GM12878 (cell line): ENCODE data around the gene CES4A. TPM values are rescaled to one million over a fixed set of nuclear protein-coding genes. Genes with fewer than 3 reads are reported as not detected.

ENCODE experiments used
- ATAC-seq: fragments of 200-7000 bp; cut with Tn5 transposase; 3 replicates; pipeline ENCODE4 v1.9.1; 2020; ENCODE audit warnings: mild to moderate bottlenecking, moderate library complexity
- BruUV-seq: library from RNA; stranded (reverse); fragments of 400-500 nt; replicated peaks from 2 replicates; lab custom pipeline; 2021; lab: Mats Ljungman, UMichigan
- CTCF ChIA-PET: fragments of 300-600 bp; sonication (Branson Sonifier 250); formaldehyde crosslinking; extraction: SDS; loops from one replicate; lab custom pipeline; 2021; ENCODE audit warnings: inconsistent platforms; lab: Yijun Ruan, JAX
- POLR2A ChIA-PET: fragments of 350-600 bp; formaldehyde crosslinking; extraction: SDS; loops from one replicate; lab custom pipeline; 2021; ENCODE audit warnings: inconsistent platforms; lab: Charles Lee
- RAD21 ChIA-PET: fragments of 300-600 bp; sonication (Branson Sonifier 250); formaldehyde crosslinking; loops from one replicate; lab custom pipeline; 2023; ENCODE audit warnings: antibody characterized with exemption; ENCODE audit not compliant: unreplicated experiment; lab: Charles Lee
- SMC1A ChIA-PET: fragments of 300-600 bp; sonication (Branson Sonifier 250); formaldehyde crosslinking; loops from one replicate; lab custom pipeline; 2023; ENCODE audit not compliant: unreplicated experiment, uncharacterized antibody; lab: Charles Lee
- DNase-seq: peaks from one replicate; pipeline ENCODE4 v3.0.0-alpha.2; 2011; ENCODE audit warnings: low read depth, low spot score
- FAIRE-seq: peaks from 3 replicates; lab custom pipeline; 2011; peaks lifted over from hg19 to GRCh38; lab: Jason Lieb, UNC
- H2AFZ ChIP-seq: 2 replicates; pipeline ENCODE4 v1.6.0; 2011; ENCODE audit warnings: low read depth, low read length, control low read depth; ENCODE audit not compliant: control insufficient read depth
- H3K27ac ChIP-seq: 2 replicates; pipeline ENCODE4 v1.5.1; 2011; ENCODE audit warnings: control low read depth; ENCODE audit not compliant: control insufficient read depth, insufficient read depth
- H3K27me3 ChIP-seq, 2 experiments: replicated peaks in 1 of 2; 2 replicates each; pipeline versions ENCODE4 v1.6.0 to v1.6.1; 2011; ENCODE audit warnings: low read length in 1 of 2; ENCODE audit not compliant: control insufficient read depth in 2 of 2, insufficient read depth in 2 of 2
- H3K36me3 ChIP-seq, 2 experiments: 2 replicates each; pipeline ENCODE4 v1.5.1; 2011; ENCODE audit warnings: low read length in 1 of 2; ENCODE audit not compliant: control insufficient read depth in 2 of 2, insufficient read depth in 2 of 2
- H3K4me1 ChIP-seq: 2 replicates; pipeline ENCODE4 v1.6.1; 2011; ENCODE audit warnings: mild to moderate bottlenecking, low read length, moderate library complexity, mixed read lengths; ENCODE audit not compliant: control insufficient read depth, insufficient read depth
- H3K4me2 ChIP-seq: 2 replicates; pipeline ENCODE4 v1.6.0; 2011; ENCODE audit warnings: control low read depth; ENCODE audit not compliant: control insufficient read depth, insufficient read depth
- H3K4me3 ChIP-seq: fragments of 200-600 bp; sonication (generic); 2 replicates; pipeline ENCODE4 v1.5.1; 2016
- H3K79me2 ChIP-seq: 2 replicates; pipeline ENCODE4 v1.6.0; 2011; ENCODE audit warnings: low read length; ENCODE audit not compliant: control insufficient read depth, insufficient read depth
- H3K9ac ChIP-seq: 2 replicates; pipeline ENCODE4 v1.8.0; 2011; ENCODE audit warnings: low read length, control low read depth, mixed read lengths; ENCODE audit not compliant: control insufficient read depth, insufficient read depth
- H3K9me3 ChIP-seq: replicated peaks from 3 replicates; pipeline ENCODE4 v1.5.1; 2011; ENCODE audit warnings: mild to moderate bottlenecking, low read length; ENCODE audit not compliant: control insufficient read depth, insufficient read depth
- H4K20me1 ChIP-seq: 2 replicates; pipeline ENCODE4 v1.6.0; 2011; ENCODE audit not compliant: control insufficient read depth, insufficient read depth
- CREM ChIP-seq: IDR thresholded peaks from 2 replicates; pipeline ENCODE4 v1.6.1; 2014; ENCODE audit warnings: antibody characterized with exemption, low read depth
- FOXM1 ChIP-seq: IDR thresholded peaks from 2 replicates; pipeline ENCODE4 v1.6.1; 2012; ENCODE audit warnings: low read depth, mild to moderate bottlenecking, inconsistent platforms, low read length, moderate library complexity
- GABPA ChIP-seq: IDR thresholded peaks from 2 replicates; pipeline ENCODE4 v1.6.1; 2014; ENCODE audit warnings: antibody characterized with exemption, low read depth, mild to moderate bottlenecking, inconsistent platforms
- MEF2B ChIP-seq: fragments of 450-650 bp; IDR thresholded peaks from 2 replicates; pipeline ENCODE4 v1.6.1; 2018; ENCODE audit warnings: mild to moderate bottlenecking, moderate library complexity; ENCODE audit not compliant: partially characterized antibody, poor library complexity, severe bottlenecking
- NR2C2 ChIP-seq: IDR thresholded peaks from 2 replicates; pipeline ENCODE4 v1.6.1; 2011; ENCODE audit warnings: borderline replicate concordance, low read depth; ENCODE audit not compliant: control insufficient read depth, insufficient read length
- RFX5 ChIP-seq: IDR thresholded peaks from 2 replicates; pipeline ENCODE4 v1.6.1; 2011; ENCODE audit warnings: low read depth, low read length, improper control_type of control experiment
- SMAD1 ChIP-seq: fragments of 450-650 bp; IDR thresholded peaks from 2 replicates; pipeline ENCODE4 v1.6.1; 2018; ENCODE audit warnings: mild to moderate bottlenecking, low read depth; ENCODE audit not compliant: partially characterized antibody
- SMARCA5 ChIP-seq: fragments of 450-650 bp; IDR thresholded peaks from 2 replicates; pipeline ENCODE4 v1.6.1; 2017; ENCODE audit warnings: mild to moderate bottlenecking
- SMC3 ChIP-seq: IDR thresholded peaks from 2 replicates; pipeline ENCODE4 v1.6.1; 2011; ENCODE audit warnings: low read length, improper control_type of control experiment, borderline replicate concordance
- ZNF207 ChIP-seq: fragments of 450-650 bp; IDR thresholded peaks from 2 replicates; pipeline ENCODE4 v1.6.1; 2014; ENCODE audit warnings: antibody characterized with exemption, mild to moderate bottlenecking, borderline replicate concordance
- ZZZ3 ChIP-seq: IDR thresholded peaks from 2 replicates; pipeline ENCODE4 v1.6.1; 2011; ENCODE audit warnings: low read depth; ENCODE audit not compliant: control insufficient read depth, insufficient read length
- WGBS: methylation state at CpG from one replicate; pipeline ENCODE4 v1.1.6; 2016; ENCODE audit warnings: low lambda C conversion rate; ENCODE audit not compliant: insufficient replicate concordance, insufficient coverage; ENCODE audit errors: missing lambda C conversion rate; 5-methylcytosine and 5-hydroxymethylcytosine counted together
- in situ Hi-C: fragments of 300-500 bp; cut with MboI; formaldehyde crosslinking; loops from 9 replicates; pipeline ENCODE4 v1.14.3; 2018; ENCODE audit warnings: mixed read lengths
- intact Hi-C: fragments of 100-400 bp; cut with micrococcal nuclease; formaldehyde crosslinking; loops from one replicate; pipeline ENCODE4 v1.14.2; 2022; ENCODE audit not compliant: unreplicated experiment
- polyA plus RNA-seq, 11 experiments: library from polyadenylated mRNA; depleted of rRNA in 4 of 11; unstranded in 6 of 11; stranded (reverse) in 5 of 11; fragments of >200 nt; fragmentation: Nextera tagmentation in 4 of 11; fragmentation: Illumina TruSeq in 1 of 11; extraction: Ambion mirVana in 4 of 11; extraction: Trizol in 1 of 11; gene quantifications; 1 replicate in 1 of 11; 2 replicates in 10 of 11; pipeline versions ENCODE4 v1.2.1 to v1.2.3, GENCODE V29; 2011 to 2016; ENCODE audit warnings: inconsistent platforms in 2 of 11, missing spikeins in 2 of 11, low read depth in 1 of 11
- total RNA-seq, 4 experiments: library from RNA; depleted of rRNA in 3 of 4; stranded (reverse); fragments of >200 nt in 3 of 4; fragmentation: Illumina TruSeq in 1 of 4; extraction: Trizol in 1 of 4; gene quantifications; 2 replicates each; pipeline versions ENCODE4 v1.2.1 to v1.2.3, GENCODE V29; 2013 to 2021
- TF ChIP-seq, protein P1 (sequence below): IDR thresholded peaks from 2 replicates; pipeline ENCODE4 v1.6.1; 2011; ENCODE audit warnings: borderline replicate concordance, low read depth, mild to moderate bottlenecking, moderate library complexity, low read length; ENCODE audit not compliant: insufficient read depth, poor library complexity, severe bottlenecking
- TF ChIP-seq, protein P2 (sequence below): IDR thresholded peaks from 2 replicates; pipeline ENCODE4 v1.6.1; 2012; ENCODE audit warnings: low read depth, low read length, improper control_type of control experiment

CES4A gene
- total and polyA plus RNA-seq, 10 of the 15 experiments (the other 5 are each of a cell fraction or from before 2014, with no cell fraction given): 0.05 to 5.0 (median 2.1) TPM

DNA sequence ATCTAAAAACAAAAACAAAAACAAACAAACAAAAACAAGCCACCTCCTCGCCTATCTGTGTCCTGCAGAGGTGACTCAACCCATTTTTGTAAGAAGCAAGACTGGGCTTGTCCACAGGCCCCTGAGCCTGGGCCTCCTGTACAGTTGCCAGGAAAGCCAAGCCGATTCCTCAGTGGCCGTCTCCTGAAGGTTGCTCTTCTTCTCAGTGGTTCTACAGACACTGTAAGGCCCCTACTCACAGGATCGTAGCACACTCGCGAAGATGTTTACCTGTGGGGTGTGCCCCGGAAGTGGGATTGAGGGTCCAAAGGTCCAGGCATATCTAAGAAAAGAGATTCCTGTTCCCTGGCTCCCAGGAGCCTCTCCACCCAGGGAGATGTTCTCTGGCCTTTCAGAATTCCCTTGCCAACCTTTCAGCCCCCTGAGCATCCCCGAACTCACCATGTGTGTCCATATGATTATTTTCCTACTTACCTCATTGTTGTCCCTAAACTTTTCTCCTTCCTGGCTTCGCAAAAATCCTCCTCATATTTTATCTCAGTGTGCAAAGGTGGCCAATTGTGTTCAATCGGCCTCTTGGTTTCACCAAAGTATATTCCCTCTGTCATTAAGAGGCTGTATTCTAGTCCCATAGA, 34.8 kb upstream of the CES4A start:
- ATAC-seq: no peak
- RAD21 ChIA-PET: interaction anchor here (0.6 to 1.6 kb wide), 6 partner anchors 22 to 313 kb away, joined by 4 to 9 read pairs (median 4); no protein-coding TSS in a partner anchor

DNA sequence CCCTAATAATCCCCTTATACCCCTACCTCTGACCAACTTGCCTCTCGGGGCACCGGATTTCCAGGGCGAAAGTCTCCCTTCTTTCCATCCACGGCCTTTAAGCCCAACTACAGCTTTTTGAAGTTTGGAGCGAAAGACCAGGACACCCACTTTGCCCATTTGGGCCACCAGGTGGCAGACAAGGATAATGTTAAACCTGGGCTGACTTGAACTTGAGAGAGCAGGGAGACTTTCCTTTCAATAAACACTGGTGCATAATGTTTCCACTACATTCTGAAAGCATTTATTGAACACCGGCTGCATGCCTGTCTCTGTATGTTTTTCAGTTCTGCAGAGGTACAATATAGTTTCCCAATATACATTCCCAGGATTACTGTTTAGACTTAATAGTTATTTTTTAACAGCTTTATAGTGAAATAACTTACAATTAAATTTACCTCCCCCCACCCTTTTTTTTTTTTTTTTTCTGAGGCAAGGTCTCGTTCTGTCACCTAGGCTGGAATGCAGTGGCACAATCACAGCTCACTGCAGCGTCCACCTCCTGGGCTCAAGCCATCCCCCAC, 34.2 kb upstream of the CES4A start:
- no peaks in the 10 kb centered on the region for H3K9me3 ChIP-seq
- FAIRE-seq (peak; percentile 97), ATAC-seq (peak; percentile 82), DNase-seq (peak; percentile 45)
- H3K4me3 ChIP-seq: no peak overlapping the region
- peak overlapping the region; percentile 62; the same call in 1 of the 2 replicates for H2AFZ ChIP-seq
- H4K20me1 ChIP-seq: no peaks in the 10 kb centered on the region
- H3K27ac ChIP-seq: no peak overlapping the region
- WGBS: 10% methylated on average over 7 of the region's 8 CpGs
- ChIA-PET POLR2A (interaction anchor here (0.6 to 0.9 kb wide), 3 partner anchors 76 to 517 kb away, joined by 3 to 4 read pairs (median 4); no protein-coding TSS in a partner anchor), CTCF (interaction anchor here (0.6 to 2.8 kb wide), 31 partner anchors 11 to 445 kb away, joined by 3 to 14 read pairs (median 4); partner anchors contain the start of genes EXOC3L1, FBXL8 and TRADD), SMC1A (interaction anchor here (0.6 to 1.7 kb wide), 7 partner anchors 21 to 234 kb away, joined by 3 to 7 read pairs (median 3); no protein-coding TSS in a partner anchor), RAD21 (interaction anchor here (0.6 to 1.4 kb wide), 5 partner anchors 21 to 313 kb away, joined by 4 to 9 read pairs (median 5); no protein-coding TSS in a partner anchor)
- peaks cover 9% of the 10 kb centered on the region for H3K4me1 ChIP-seq
- no peak overlapping the region for H3K9ac ChIP-seq
- no peaks in the 10 kb centered on the region for H3K36me3 ChIP-seq
- intact Hi-C loops: loop anchor here (1.0 to 10.0 kb wide), 3 partner anchors 23 to 231 kb away; no protein-coding TSS in a partner anchor
- H3K79me2 ChIP-seq: no peaks in the 10 kb centered on the region
- no TSS peak for BruUV-seq
- no peaks in the 10 kb centered on the region for H3K27me3 ChIP-seq
- H3K4me2 ChIP-seq: no peak overlapping the region
- in situ Hi-C loops: no loop called here
- no peak for TF ChIP-seq ZZZ3
- TF ChIP-seq, protein P1, sequence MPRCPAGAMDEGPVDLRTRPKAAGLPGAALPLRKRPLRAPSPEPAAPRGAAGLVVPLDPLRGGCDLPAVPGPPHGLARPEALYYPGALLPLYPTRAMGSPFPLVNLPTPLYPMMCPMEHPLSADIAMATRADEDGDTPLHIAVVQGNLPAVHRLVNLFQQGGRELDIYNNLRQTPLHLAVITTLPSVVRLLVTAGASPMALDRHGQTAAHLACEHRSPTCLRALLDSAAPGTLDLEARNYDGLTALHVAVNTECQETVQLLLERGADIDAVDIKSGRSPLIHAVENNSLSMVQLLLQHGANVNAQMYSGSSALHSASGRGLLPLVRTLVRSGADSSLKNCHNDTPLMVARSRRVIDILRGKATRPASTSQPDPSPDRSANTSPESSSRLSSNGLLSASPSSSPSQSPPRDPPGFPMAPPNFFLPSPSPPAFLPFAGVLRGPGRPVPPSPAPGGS: no peak
- TF ChIP-seq, protein P2, sequence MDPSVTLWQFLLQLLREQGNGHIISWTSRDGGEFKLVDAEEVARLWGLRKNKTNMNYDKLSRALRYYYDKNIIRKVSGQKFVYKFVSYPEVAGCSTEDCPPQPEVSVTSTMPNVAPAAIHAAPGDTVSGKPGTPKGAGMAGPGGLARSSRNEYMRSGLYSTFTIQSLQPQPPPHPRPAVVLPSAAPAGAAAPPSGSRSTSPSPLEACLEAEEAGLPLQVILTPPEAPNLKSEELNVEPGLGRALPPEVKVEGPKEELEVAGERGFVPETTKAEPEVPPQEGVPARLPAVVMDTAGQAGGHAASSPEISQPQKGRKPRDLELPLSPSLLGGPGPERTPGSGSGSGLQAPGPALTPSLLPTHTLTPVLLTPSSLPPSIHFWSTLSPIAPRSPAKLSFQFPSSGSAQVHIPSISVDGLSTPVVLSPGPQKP: no peak
- TF ChIP-seq NR2C2: no peak
- TF ChIP-seq CREM: no peak
- TF ChIP-seq FOXM1: peak; percentile 24; the same call in 1 of the 2 replicates
- no peak for TF ChIP-seq SMAD1
- TF ChIP-seq GABPA: no peak
- peak; percentile 74 for TF ChIP-seq SMC3
- TF ChIP-seq SMARCA5: peak; percentile 50

More for the DNA sequence above, 34.8 kb upstream of the CES4A start:
- Histone ChIP-seq H3K27ac (no peak overlapping the region), H3K36me3 (no peaks in the 10 kb centered on the region), H2AFZ (peak overlapping the region; percentile 62; the same call in 1 of the 2 replicates), H4K20me1 (no peaks in the 10 kb centered on the region), H3K4me3 (no peak overlapping the region), H3K9ac (no peak overlapping the region), H3K4me2 (no peak overlapping the region), H3K9me3 (no peaks in the 10 kb centered on the region), H3K27me3 (no peaks in the 10 kb centered on the region), H3K79me2 (no peaks in the 10 kb centered on the region), H3K4me1 (peaks cover 11% of the 10 kb centered on the region)
- FAIRE-seq (no peak), DNase-seq (no peak)
- WGBS: 48% methylated on average over 10 of the region's 10 CpGs
- BruUV-seq: no TSS peak
- SMC1A ChIA-PET: interaction anchor here (0.6 to 1.7 kb wide), 7 partner anchors 22 to 215 kb away, joined by 3 to 7 read pairs (median 4); no protein-coding TSS in a partner anchor
- intact Hi-C loops (loop anchor here (1.0 to 10.0 kb wide), 3 partner anchors 24 to 232 kb away; no protein-coding TSS in a partner anchor), in situ Hi-C loops (no loop called here)
- CTCF ChIA-PET: interaction anchor here (0.6 to 2.8 kb wide), 32 partner anchors 8 to 446 kb away, joined by 3 to 14 read pairs (median 4); partner anchors contain the start of genes EXOC3L1, FBXL8 and TRADD
- no peak for TF ChIP-seq MEF2B
- no peak for TF ChIP-seq RFX5
- TF ChIP-seq ZNF207: no peak
- POLR2A ChIA-PET: interaction anchor here (0.6 to 0.9 kb wide), 3 partner anchors 76 to 517 kb away, joined by 3 to 4 read pairs (median 4); no protein-coding TSS in a partner anchor
